ENCODE data around the gene SIGLEC8.

GRCh38 chr19:51480590-51480989, 22.3 kb upstream of the SIGLEC8 start:
- TF ChIP-seq, protein P1, sequence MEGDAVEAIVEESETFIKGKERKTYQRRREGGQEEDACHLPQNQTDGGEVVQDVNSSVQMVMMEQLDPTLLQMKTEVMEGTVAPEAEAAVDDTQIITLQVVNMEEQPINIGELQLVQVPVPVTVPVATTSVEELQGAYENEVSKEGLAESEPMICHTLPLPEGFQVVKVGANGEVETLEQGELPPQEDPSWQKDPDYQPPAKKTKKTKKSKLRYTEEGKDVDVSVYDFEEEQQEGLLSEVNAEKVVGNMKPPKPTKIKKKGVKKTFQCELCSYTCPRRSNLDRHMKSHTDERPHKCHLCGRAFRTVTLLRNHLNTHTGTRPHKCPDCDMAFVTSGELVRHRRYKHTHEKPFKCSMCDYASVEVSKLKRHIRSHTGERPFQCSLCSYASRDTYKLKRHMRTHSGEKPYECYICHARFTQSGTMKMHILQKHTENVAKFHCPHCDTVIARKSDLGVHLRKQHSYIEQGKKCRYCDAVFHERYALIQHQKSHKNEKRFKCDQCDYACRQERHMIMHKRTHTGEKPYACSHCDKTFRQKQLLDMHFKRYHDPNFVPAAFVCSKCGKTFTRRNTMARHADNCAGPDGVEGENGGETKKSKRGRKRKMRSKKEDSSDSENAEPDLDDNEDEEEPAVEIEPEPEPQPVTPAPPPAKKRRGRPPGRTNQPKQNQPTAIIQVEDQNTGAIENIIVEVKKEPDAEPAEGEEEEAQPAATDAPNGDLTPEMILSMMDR (IDR thresholded peaks at IDR 0.05), result no peak
- no peak for TF ChIP-seq POLR2A (IDR thresholded peaks at IDR 0.05)
